Epithelial cell of esophagus (primary cell): Measurements from ENCODE around the gene XRCC4.

Experiments used
- DNase-seq: peaks from one replicate; pipeline ENCODE4 v3.0.0; 2010; ENCODE audit warnings: low read depth
- H3K4me3 ChIP-seq: 2 replicates; pipeline ENCODE4 v1.5.1; 2011; ENCODE audit warnings: mild to moderate bottlenecking, low read length, control low read depth
- TF ChIP-seq, protein P1 (sequence below): IDR thresholded peaks from 2 replicates; pipeline ENCODE4 v1.5.1; 2011; ENCODE audit warnings: low read depth, mild to moderate bottlenecking, low read length, control low read depth, inconsistent platforms; ENCODE audit not compliant: insufficient read depth; ENCODE audit errors: missing control alignments

Gene XRCC4

DNA sequence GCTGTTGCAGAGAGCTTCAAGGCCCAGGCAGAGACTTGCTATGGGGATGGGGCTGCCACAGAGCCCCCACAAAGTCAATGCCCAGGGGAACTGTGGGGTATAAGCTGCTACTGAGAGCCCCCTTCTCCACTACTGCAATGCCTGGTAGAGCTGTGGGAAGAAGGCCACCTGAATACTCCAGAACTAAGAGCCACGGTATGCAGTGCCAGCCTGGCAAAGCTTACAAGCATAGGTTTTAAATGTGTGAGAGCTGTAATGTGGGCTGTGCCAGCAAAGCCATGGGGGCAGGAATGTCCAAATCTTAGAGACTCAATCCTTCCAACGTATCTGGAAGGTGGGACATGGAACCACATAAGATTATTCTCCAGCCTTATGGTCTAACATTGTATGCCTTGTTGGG is 49.2 kb downstream of the XRCC4 start:
- H3K4me3 ChIP-seq, result no peak overlapping the region
- DNase-seq, result no peak
- TF ChIP-seq, protein P1, sequence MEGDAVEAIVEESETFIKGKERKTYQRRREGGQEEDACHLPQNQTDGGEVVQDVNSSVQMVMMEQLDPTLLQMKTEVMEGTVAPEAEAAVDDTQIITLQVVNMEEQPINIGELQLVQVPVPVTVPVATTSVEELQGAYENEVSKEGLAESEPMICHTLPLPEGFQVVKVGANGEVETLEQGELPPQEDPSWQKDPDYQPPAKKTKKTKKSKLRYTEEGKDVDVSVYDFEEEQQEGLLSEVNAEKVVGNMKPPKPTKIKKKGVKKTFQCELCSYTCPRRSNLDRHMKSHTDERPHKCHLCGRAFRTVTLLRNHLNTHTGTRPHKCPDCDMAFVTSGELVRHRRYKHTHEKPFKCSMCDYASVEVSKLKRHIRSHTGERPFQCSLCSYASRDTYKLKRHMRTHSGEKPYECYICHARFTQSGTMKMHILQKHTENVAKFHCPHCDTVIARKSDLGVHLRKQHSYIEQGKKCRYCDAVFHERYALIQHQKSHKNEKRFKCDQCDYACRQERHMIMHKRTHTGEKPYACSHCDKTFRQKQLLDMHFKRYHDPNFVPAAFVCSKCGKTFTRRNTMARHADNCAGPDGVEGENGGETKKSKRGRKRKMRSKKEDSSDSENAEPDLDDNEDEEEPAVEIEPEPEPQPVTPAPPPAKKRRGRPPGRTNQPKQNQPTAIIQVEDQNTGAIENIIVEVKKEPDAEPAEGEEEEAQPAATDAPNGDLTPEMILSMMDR, result no peak

DNA sequence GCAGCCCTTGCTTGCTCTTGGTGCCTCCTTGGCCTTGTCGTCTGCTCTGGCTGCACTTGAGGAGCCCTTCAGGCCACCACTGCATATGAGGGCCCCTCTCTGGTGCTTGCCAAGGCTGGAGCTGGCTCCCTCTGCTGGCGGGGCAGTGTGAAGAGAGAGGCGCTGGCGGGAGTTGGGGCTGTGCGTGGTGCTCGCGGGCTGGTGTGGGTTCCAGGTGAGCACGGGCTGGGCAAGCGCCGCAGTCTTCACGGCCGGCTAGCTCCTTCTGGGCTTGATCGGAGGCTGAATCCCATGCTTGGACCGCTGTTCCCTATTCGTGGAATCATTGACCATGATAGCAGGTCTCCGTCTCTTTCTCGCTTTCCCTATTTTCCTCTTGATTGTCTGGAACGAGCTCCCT is 56.5 kb downstream of the XRCC4 start:
- no peak for DNase-seq
- H3K4me3 ChIP-seq, result no peak overlapping the region
- TF ChIP-seq, protein P1, result no peak

DNA sequence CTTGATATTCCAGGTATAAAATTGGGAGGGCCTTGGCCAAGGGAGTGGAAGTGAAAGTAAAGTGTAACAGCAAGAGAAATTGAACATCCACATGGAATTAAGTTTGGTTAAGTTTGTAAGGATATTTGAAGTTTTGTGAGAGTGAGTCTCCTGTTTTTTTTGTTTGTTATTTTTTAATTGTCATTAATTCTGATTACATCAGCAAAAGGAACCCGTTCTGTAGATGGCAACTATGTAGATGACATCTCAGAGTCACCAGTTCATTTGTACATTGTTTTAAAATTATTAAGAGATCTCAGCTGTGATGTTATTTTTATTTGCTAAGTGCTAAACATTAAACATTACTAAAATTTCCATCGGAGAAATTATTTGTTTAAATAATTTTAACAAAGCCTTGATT is 65.2 kb downstream of the XRCC4 start:
- H3K4me3 ChIP-seq, result no peak overlapping the region
- TF ChIP-seq, protein P1, result no peak
- no peak for DNase-seq

DNA sequence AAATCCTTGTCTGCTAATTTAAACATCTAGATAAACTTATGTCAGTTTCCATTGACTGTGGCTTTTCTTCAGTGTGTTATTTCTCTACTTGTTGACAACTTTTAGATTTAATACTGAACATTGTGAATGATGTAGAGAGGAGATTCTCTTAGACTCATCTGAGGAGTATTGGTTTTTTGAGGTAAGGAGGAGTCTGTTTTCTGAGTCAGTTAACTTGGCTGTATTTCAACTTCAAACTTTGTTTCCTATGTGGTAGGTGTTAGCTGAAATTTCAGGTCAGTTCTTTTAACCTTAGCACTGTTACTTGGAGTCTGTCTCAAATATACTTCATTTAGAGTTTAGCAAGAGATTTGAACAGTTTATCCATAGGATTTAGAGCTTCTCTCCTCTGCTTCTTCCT is 67.9 kb downstream of the XRCC4 start:
- TF ChIP-seq, protein P1, result no peak
- no peak for DNase-seq
- no peak overlapping the region for H3K4me3 ChIP-seq

DNA sequence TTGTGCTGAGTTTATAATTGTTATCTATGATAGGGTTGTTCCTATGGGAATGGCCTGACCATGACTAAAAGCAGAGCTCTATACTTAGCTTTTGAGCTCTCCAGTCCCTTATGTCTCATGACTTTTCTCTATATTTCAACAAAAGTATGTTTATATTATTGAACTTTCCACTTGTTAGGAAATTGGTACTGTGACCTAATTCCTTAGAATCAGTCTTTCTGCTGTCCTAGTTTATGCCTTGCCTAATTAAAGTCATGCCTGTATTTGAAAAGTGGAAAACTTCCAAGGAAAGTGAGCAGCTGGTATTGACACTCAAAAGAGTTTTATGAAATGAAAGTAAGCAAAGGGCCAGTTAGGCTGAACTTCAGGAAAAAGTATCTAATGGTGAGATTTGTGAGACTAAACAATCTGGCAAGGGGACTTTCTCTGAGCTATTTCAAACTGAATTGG is 68.6 kb downstream of the XRCC4 start:
- TF ChIP-seq, protein P1, result no peak
- H3K4me3 ChIP-seq, result no peak overlapping the region
- DNase-seq, result no peak

DNA sequence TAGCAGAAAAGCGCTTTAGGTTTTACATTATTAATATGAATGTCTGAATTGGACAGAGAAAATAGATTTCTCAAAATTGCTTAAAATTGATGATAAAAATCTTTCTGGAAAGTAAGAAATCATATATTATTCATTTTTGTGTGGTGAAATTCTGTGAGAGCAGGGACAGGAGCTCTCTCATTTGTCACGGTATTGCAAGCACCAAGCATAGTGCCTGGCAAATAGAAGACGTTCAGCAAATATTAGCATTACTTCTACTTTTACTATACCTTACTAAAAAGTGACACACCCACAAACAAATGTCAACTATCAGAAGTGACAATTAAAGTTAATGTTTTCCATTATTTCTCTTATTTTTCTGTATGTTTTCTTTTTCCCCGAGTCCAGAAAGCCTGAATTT is 69.1 kb downstream of the XRCC4 start:
- DNase-seq, result no peak
- TF ChIP-seq, protein P1, result no peak
- H3K4me3 ChIP-seq, result no peak overlapping the region

DNA sequence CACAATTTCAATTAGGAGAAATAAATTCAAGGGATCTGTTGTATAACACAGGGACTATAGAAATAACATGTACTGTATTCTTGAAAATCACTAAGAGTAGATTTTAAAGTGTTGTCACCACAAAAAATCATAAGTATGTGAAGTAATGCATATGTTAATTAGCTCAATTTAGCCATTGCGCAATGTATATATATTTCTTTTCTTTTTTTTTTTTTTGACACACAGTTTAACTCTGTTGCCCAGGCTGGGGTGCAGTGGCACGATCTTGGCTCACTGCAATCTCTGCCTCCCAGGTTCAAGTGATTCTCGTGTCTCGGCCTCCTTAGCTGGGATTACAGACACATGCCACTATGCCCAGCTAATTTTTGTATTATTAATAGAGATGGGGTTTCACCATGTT is 70.2 kb downstream of the XRCC4 start:
- TF ChIP-seq, protein P1, result no peak
- no peak for DNase-seq
- H3K4me3 ChIP-seq, result no peak overlapping the region
